A549 treated with dexamethasone at 1 μM for 4 hours (cell line): ENCODE results near the gene NR2F1. TPM values are rescaled to one million over a fixed set of nuclear protein-coding genes. Genes with fewer than 3 reads are reported as not detected.

Source experiments
- total RNA-seq: library from RNA; stranded (reverse); fragments of 200-300 nt; extraction: Qiagen RNA extraction; gene quantifications from 5 replicates; pipeline ENCODE4 v1.2.3, GENCODE V29; 2022

The NR2F1 gene
- 3.4 to 5.1 TPM (median 5.0 TPM) in 5 replicates for total RNA-seq

DNA sequence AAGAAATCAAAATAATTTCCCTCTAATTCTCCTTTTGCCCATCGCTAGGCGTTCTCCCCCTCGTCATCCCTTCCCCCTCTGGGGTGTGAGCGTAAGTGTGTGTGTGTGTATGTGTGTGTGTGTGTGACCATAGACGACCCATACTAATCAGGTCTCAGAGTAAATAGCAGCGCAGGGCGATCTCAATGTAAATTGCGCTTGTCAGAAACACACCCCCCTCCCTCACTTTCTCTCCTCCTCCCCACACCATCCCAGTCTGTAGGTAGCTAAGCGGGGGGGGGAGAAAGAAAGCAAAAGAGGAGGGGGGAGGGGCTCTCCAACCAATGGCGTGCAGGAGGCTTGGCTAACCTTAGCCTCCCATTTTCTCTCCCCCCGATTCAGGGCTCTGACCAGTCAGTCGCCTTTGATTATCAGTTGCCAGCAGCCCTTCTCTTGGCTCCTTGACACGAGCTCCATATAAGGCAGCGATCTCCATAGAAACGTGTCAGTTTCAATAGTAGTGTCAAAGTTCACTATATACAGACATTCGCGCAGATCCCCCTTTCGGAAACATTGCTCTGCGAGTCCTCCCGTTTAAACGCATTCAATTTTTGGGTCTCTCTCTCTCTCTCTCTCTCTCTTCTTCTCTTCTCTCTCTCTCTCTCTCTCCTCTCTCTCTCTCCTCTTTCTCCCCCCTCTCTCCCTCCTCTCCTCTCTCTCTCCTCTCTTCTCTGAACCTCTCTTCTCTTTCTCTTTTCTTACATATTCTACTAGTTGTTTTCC is at the start of gene NR2F1:
NR2F1 (plus strand) TSS at position 546 of the 762 bp plus-strand sequence. CDS start 1,802 bp downstream, outside the sequence.

DNA sequence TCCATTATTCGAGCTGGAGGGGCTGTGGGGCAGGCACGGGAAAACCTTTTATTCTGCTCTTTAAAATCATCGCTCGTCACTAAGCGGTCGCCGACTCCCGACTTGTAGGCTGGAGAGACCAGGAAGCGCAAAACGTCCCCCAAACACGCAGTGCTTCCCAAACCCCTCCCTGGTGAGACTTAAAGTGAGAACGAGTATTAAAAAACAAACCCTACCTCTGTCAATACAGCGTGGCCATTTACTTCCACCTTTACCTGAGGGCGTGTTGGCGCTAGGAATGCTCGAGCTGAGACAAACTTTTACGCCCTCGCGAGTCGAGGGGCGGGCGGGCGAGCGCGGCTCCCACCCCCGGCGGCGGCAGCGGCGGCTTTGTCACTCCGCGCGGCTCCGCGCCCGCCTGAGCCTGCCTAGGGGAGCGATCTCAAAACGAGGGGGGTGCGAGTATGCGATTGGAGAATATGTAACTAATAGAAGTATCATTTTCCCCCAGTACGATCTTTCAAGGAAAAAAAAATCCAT is 2.0 kb upstream of the NR2F1 start, which contains the start of gene NR2F1-AS1:
NR2F1-AS1 (minus strand) TSS at position 293 of the 519 bp plus-strand sequence.

Other genes with a start within 250 kb of the NR2F1 start
- gene NR2F1-AS1, start 2.0 kb upstream of the NR2F1 start, total RNA-seq, result 2.6 to 4.2 TPM (median 3.8 TPM) in 5 replicates
- gene POU5F2, start 158.4 kb downstream of the NR2F1 start, total RNA-seq, result 0.01 to 0.02 TPM (median 0.01 TPM) in 3 of 5 replicates, not detected in the others